Aorta (tissue), 5 donors: ENCODE data around the gene PTRHD1. TPM values are rescaled to one million over a fixed set of nuclear protein-coding genes. Genes with fewer than 3 reads are reported as not detected.
A peak's percentile ranks its signal among the peaks of the same experiment; 100 is the strongest.
"Not testable (repeated sequence)": the region's sequence is repeated elsewhere in the genome, so short reads cannot be mapped to it uniquely, and the experiment has no call there.

Experiments used
- ATAC-seq: fragments of 200-7000 bp; cut with Tn5 transposase; one replicate; pipeline ENCODE4 v1.9.1; 2022; ENCODE audit warnings: moderate library complexity; ENCODE audit not compliant: low FRiP score
- DNase-seq, 2 donors: peaks; one replicate each; pipeline ENCODE4 v3.0.0-alpha.2; 2020
- H3K27ac ChIP-seq, 2 donors: one replicate each; pipeline ENCODE4 v1.5.1; 2013; ENCODE audit warnings: low read length in 2 of 2, mild to moderate bottlenecking in 2 of 2, moderate library complexity in 2 of 2, control low read depth in 1 of 2, inconsistent platforms in 1 of 2, low read depth in 1 of 2
- H3K27me3 ChIP-seq, 2 donors: one replicate each; pipeline ENCODE4 v1.6.1; 2013; ENCODE audit warnings: control low read depth in 1 of 2, low read length in 1 of 2, mild to moderate bottlenecking in 1 of 2, moderate library complexity in 1 of 2; ENCODE audit not compliant: insufficient read depth in 2 of 2, control insufficient read depth in 1 of 2
- H3K36me3 ChIP-seq, 2 donors: one replicate each; pipeline ENCODE4 v1.6.1; 2013; ENCODE audit warnings: control low read depth in 1 of 2, low read length in 1 of 2, mild to moderate bottlenecking in 1 of 2; ENCODE audit not compliant: insufficient read depth in 2 of 2, control insufficient read depth in 1 of 2
- H3K4me1 ChIP-seq, 2 donors: one replicate each; pipeline ENCODE4 v1.6.1; 2013; ENCODE audit warnings: low read length in 2 of 2, control low read depth in 1 of 2, mild to moderate bottlenecking in 1 of 2, moderate library complexity in 1 of 2; ENCODE audit not compliant: insufficient read depth in 2 of 2, control insufficient read depth in 1 of 2
- H3K4me3 ChIP-seq, 2 donors: one replicate each; pipeline ENCODE4 v1.5.1; 2013; ENCODE audit warnings: low read length in 2 of 2, control low read depth in 1 of 2, mild to moderate bottlenecking in 1 of 2
- H3K9me3 ChIP-seq: one replicate; pipeline ENCODE4 v1.6.1; 2013; ENCODE audit warnings: mild to moderate bottlenecking, low read length; ENCODE audit not compliant: control insufficient read depth
- WGBS, 2 donors: extraction: QIAGEN DNeasy Blood & Tissue Kit; methylation state at CpG; one replicate each; pipeline ENCODE4 v1.1.7; 2013; 5-methylcytosine and 5-hydroxymethylcytosine counted together
- intact Hi-C, 2 donors: fragments of 100-400 bp; cut with DNase I; formaldehyde crosslinking; loops; one replicate each; pipeline versions ENCODE4 v1.14.2 to v1.15.0; 2022
- polyA plus RNA-seq, 2 donors: library from polyadenylated mRNA; stranded (reverse); fragments of 200-250 nt; gene quantifications; one replicate each; pipeline ENCODE4 v1.2.3, GENCODE V29; 2013
- total RNA-seq, 2 donors: library from RNA; stranded (reverse); fragmentation: NEBNext Ultra II Directional; extraction: Animal tissue kit (Norgen Biotek cat#: 25700); gene quantifications; one replicate each; pipeline ENCODE4 v1.2.1, GENCODE V29; 2021
- donor health status: healthy with polysubstance abuse.
- donor health status: Bipolar disorder and iron deficiency.
- donor health status: DM: no; HTN: no; CAD: no.
- donor health status: DM: no; HTN: no; CAD: no.
- donor health status: DM: yes; HTN: yes; CAD: no.

Gene PTRHD1
- total and polyA plus RNA-seq, 4 donors: 8.5 to 19.2 (median 17.3) TPM

DNA sequence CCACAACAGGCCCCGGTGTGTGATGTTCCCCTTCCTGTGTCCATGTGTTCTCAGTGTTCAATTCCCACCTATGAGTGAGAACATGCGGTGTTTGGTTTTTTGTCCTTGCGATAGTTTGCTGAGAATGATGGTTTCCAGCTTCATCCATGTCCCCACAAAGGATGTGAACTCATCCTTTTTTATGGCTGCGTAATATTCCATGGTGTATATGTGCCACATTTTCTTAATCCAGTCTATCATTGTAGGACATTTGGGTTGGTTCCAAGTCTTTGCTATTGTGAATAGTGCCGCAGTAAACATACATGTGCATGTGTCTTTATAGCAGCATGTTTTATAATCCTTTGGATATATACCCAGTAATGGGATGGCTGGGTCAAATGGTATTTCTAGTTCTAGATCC, 7.3 kb upstream of the PTRHD1 start:
- H3K4me3 ChIP-seq, H3K9me3 ChIP-seq, ATAC-seq, H3K27ac ChIP-seq, H3K36me3 ChIP-seq, H3K4me1 ChIP-seq, DNase-seq, H3K27me3 ChIP-seq, intact Hi-C loops: not testable (repeated sequence)
- 92 to 100% methylated on average over 3 to 5 of the region's 5 CpGs for WGBS, 2 donors

DNA sequence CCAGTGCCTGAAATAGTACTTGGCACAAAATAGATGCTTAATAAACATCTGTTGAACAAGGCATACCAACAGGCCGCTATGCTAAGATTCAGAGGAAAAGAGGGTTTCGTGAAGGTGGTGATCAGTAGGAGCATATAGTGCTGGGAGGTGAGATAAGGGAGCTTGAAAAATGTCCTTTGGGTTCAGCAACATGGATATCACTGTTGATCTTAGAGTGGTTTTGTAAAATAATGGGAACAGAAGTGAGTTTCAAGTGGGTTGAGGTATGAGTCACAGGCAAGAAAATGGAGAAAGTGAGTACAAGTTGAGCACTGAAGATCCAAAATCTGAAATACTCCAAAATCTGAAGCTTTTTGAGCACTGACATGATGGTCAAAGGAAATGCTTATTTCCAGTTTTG, 4.5 kb upstream of the PTRHD1 start:
- Histone ChIP-seq H3K27me3 (no peaks in the 10 kb centered on the region), H3K36me3 (no peaks in the 10 kb centered on the region), H3K4me3 (no peak overlapping the region), H3K27ac (no peak overlapping the region), H3K4me1 (no peaks in the 10 kb centered on the region), H3K9me3 (no peaks in the 10 kb centered on the region)
- WGBS, 2 donors: 94 to 100% methylated on average over 2 of the region's 2 CpGs
- intact Hi-C loops: no loop called here
- ATAC-seq (no peak), DNase-seq (no peak)

DNA sequence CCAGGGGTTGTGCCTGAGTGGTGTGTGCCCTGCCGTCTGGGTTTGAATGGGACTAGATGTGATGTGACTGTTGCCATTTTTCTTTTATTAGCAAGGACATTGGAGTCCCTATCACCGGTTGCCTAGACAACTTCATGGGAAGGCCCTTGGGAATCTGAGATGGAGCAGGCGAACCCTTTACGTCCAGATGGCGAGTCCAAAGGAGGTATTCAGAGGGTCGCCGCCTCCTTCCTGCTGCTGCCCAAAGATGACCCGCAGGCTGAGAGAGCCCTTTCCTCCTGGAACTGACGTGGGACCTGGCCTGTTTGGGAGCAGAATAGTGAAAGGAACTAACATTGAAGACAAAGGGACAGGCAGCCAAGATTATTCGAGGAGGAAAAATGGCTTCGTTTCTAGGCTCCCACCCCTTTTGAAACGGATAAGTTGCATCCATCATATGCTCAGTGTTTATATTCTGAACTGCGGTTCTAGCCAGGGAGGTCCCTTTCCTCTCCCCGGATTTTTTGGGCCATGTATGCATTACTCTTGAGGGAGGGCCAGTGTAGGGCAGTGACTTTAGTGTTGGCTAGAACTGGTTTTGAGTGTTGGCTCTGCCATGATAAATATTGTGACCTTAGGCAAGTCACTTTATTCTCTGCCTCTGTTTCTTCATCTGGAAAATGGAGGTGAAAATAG, 707 bp upstream of the PTRHD1 start:
- Histone ChIP-seq H3K4me3 (peak overlapping the region; percentile 5 to 23), H3K27me3 (no peaks in the 10 kb centered on the region), H3K27ac (no peak overlapping the region), H3K9me3 (no peaks in the 10 kb centered on the region), H3K4me1 (no peaks in the 10 kb centered on the region), H3K36me3 (no peaks in the 10 kb centered on the region)
- DNase-seq (no peak), ATAC-seq (no peak)
- intact Hi-C loops: loop anchor here in 1 of 2 donors (5.0 kb wide), 1 partner anchor 302 kb away; the partner anchor contains the start of gene NCOA1
- 2 to 3% methylated on average over 14 of the region's 14 CpGs for WGBS, 2 donors

DNA sequence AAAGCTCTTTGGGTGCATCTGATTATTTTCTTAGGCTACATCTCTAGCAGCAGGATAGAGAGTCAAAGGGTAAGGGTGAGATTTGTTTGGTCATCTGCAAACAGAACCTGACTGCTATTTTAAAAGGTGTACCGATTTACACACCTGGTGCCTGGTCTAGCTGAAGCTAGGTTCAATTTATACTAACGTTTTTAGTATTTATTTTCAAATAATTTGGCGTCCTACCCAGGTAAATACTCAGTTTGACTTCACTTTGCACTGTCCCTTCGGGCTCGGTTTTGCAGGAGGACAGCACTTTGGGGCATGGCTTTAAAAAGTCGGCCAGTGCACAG, 683 bp downstream of the PTRHD1 start:
- 2 to 3% methylated on average over 6 of the region's 6 CpGs for WGBS, 2 donors
- Histone ChIP-seq H3K27me3 (no peaks in the 10 kb centered on the region), H3K9me3 (no peaks in the 10 kb centered on the region), H3K36me3 (no peaks in the 10 kb centered on the region), H3K4me3 (peak overlapping the region; percentile 23 to 52), H3K27ac (peak overlapping the region in 1 of 2 donors; percentile 35), H3K4me1 (no peaks in the 10 kb centered on the region)
- intact Hi-C loops: loop anchor here in 1 of 2 donors (5.0 kb wide), 1 partner anchor 300 kb away; the partner anchor contains the start of gene NCOA1
- no peak for DNase-seq
- ATAC-seq: no peak

DNA sequence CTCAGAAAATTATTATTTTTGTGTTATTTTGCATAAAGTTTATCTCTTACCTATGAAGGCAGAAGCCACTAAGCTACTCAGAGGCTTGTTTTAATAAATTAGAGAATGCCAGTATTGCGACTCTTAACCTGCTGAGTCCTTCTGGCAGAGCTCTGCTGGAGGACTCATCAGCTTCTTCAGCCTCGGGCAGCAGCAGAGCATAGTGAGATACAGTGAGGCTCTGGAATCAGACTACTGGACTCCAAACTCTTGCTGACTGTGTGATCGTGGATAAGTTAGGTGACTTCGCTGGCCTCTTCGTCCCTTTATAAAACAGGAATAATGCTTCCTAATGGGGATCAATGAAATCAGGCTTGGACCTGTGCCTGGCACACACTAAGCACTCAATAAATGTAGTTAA, 1.7 kb downstream of the PTRHD1 start:
- no peaks in the 10 kb centered on the region for H3K9me3 ChIP-seq
- no peaks in the 10 kb centered on the region for H3K4me1 ChIP-seq
- no peaks in the 10 kb centered on the region for H3K27me3 ChIP-seq
- H3K36me3 ChIP-seq: no peaks in the 10 kb centered on the region
- ATAC-seq: no peak
- intact Hi-C loops: loop anchor here in 1 of 2 donors (5.0 kb wide), 1 partner anchor 299 kb away; the partner anchor contains the start of gene NCOA1
- no peak overlapping the region for H3K27ac ChIP-seq
- H3K4me3 ChIP-seq: no peak overlapping the region
- WGBS, 2 donors: 93 to 97% methylated on average over 5 of the region's 5 CpGs
- DNase-seq: no peak

DNA sequence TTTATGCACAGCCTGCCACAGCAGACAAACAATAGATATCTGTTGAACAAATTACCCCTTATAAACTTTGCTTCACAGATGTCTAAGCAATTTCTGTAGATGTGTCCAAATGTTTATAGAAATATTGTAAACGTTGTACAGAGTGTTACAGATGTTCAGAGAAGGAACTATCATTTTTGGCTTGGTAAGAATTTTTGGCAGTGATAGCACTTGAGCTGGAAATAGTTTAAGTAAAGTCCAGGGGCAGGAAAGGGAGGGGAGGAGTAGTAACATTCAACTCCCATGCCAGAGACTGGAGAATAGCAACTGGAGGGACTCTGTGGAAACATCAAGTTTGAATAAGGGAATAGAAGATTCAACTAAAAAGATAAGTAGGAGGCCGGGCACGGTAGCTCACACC, 4.4 kb downstream of the PTRHD1 start:
- intact Hi-C loops: no loop called here
- Histone ChIP-seq H3K4me1 (no peaks in the 10 kb centered on the region), H3K4me3 (no peak overlapping the region), H3K27ac (no peak overlapping the region), H3K36me3 (no peaks in the 10 kb centered on the region), H3K27me3 (no peaks in the 10 kb centered on the region), H3K9me3 (no peaks in the 10 kb centered on the region)
- DNase-seq (no peak), ATAC-seq (no peak)
- WGBS, 2 donors: 82 to 83% methylated on average over 3 of the region's 3 CpGs

DNA sequence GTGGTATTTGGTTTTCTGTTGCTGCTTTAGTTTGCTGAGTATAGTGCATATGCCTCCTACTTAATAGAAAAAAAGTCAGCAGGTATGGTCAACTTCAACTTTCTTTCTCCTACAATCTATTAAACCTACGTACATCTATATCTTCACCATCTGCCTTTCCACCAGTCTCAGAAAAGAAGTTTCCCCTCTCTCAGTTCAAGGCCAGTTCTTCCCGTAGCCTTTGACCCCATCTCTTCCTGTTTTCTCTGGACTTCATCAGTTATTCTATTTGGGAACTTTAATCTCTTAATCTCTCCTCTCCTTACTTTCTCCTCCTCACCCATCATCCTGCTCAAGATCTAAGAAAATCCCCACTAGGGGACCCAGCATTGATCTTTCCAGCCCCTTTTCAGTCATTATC, 5.7 kb downstream of the PTRHD1 start:
- intact Hi-C loops: no loop called here
- Histone ChIP-seq H3K9me3 (no peaks in the 10 kb centered on the region), H3K27me3 (no peaks in the 10 kb centered on the region), H3K27ac (no peak overlapping the region), H3K36me3 (no peaks in the 10 kb centered on the region), H3K4me3 (no peak overlapping the region), H3K4me1 (no peaks in the 10 kb centered on the region)
- DNase-seq: no peak
- ATAC-seq: no peak
- WGBS, 2 donors: 83 to 92% methylated on average over 2 of the region's 2 CpGs

DNA sequence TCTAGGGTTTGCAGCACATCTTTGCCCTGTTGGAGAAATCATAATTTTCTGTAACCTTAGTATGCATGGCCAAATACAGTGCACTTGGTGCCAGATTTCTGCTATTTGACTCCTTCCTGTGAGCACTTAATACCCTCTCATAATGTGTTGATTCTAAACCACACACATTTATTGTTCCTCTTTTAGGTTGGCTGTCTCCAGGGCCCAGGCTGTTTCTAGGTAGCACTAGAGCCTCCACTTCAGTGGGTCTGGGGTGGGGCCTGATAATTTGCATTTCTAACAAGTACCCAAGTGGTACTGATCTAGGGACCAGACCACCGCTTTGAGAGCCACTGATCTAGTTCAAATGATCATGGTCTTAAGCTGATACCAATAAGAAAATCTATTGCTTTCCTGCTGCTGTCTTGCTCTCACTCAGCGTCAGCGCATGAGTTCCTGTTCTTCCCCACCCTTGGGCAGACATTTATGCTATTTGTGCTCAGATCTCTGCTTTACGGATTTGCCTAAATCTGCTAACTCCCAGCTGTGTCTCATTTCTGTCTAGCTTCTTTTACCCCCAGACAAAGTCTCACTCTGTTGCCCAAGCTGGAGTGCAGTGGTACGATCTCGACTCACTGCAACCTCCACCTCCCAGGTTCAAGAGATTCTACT, 7.4 kb downstream of the PTRHD1 start:
- no peak for ATAC-seq
- H3K4me1 ChIP-seq: no peaks in the 10 kb centered on the region
- H3K4me3 ChIP-seq: no peak overlapping the region
- no peaks in the 10 kb centered on the region for H3K27me3 ChIP-seq
- whole genome bisulfite sequencing, 2 donors: 90 to 93% methylated on average over 6 of the region's 6 CpGs
- no peak for DNase-seq
- intact Hi-C loops: no loop called here
- no peak overlapping the region for H3K27ac ChIP-seq
- H3K36me3 ChIP-seq: no peaks in the 10 kb centered on the region
- H3K9me3 ChIP-seq: no peaks in the 10 kb centered on the region

DNA sequence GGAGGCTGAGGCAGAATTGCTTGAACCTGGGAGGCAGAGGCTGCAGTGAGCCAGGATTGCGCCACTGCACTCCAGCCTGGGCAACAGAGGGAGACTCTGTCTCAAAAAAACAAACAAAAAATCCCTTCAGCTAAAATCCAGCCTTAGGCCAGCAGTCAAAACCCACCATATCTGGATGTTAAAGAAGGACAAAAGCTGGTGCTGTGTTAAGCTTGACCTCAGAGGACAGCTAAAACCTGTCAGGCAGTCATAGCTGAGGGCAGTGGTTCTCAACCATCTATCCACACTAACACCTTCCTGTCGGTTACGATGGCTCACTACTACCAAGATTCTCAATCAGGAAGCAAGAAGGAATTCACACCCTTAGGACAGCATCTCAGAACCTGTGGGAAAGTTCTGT, 9.6 kb downstream of the PTRHD1 start:
- H3K4me3 ChIP-seq: no peak overlapping the region
- WGBS, 2 donors: 63 to 68% methylated on average over 3 of the region's 3 CpGs
- intact Hi-C loops: no loop called here
- H3K9me3 ChIP-seq: no peaks in the 10 kb centered on the region
- DNase-seq: no peak
- no peak for ATAC-seq
- no peaks in the 10 kb centered on the region for H3K4me1 ChIP-seq
- H3K27me3 ChIP-seq: no peaks in the 10 kb centered on the region
- no peaks in the 10 kb centered on the region for H3K36me3 ChIP-seq
- H3K27ac ChIP-seq: no peak overlapping the region
